Dendritic cell treated with granulocyte-macrophage colony-stimulating factor and Interleukin-4, amounts not matched to agents 40 ng/mL and 50 ng/mL, for 4 days (primary cell): ENCODE measurements around the gene TSEN34.

Experiments used
- H3K27ac Mint-ChIP-seq: one replicate; pipeline ENCODE4 v1.8.0; 2022; ENCODE audit warnings: mild to moderate bottlenecking, mixed read lengths
- H3K27me3 Mint-ChIP-seq: one replicate; pipeline ENCODE4 v1.8.0; 2022; ENCODE audit warnings: mild to moderate bottlenecking, mixed read lengths
- H3K36me3 Mint-ChIP-seq: one replicate; pipeline ENCODE4 v1.8.0; 2022; ENCODE audit warnings: low read depth, mixed read lengths
- H3K4me1 Mint-ChIP-seq: one replicate; pipeline ENCODE4 v1.8.0; 2022; ENCODE audit warnings: low read depth, mixed read lengths
- H3K4me3 Mint-ChIP-seq: one replicate; pipeline ENCODE4 v1.8.0; 2022; ENCODE audit warnings: mild to moderate bottlenecking, moderate library complexity, mixed read lengths
- H3K9me3 Mint-ChIP-seq: one replicate; pipeline ENCODE4 v1.8.0; 2022; ENCODE audit warnings: mixed read lengths
- intact Hi-C: fragments of 100-400 bp; cut with micrococcal nuclease; formaldehyde crosslinking; loops from one replicate; pipeline ENCODE4 v1.15.0; 2022

The TSEN34 gene

DNA sequence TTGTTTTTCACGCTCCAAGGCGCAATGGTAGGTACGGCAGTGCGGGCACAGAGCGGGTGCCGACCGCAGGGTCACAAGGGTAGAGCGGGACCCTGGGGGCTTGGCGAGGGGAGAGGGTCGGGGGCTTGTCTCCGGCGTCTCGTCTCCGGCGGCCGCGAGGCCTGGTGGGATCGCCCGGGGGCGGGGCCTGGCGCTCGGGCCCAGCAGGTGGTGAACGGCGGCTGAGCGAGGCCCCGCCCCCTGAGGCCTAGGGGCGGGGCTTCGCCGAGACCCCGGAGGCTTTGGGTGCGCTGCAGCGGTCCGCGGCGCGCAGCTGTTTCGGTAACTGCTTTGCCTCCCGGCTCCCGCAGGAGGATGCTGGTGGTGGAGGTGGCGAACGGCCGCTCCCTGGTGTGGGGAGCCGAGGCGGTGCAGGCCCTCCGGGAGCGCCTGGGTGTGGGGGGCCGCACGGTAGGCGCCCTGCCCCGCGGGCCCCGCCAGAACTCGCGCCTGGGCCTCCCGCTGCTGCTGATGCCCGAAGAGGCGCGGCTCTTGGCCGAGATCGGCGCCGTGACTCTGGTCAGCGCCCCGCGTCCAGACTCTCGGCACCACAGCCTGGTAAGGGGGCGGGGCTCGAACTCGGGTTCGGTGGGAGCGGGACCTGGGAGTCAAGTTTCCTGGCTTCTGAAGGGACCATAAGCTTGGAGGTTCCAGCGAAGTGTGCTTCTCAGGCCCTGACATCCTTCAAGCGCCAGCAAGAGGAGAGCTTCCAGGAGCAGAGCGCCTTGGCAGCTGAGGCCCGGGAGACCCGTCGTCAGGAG lies at the start of gene TSEN34:
Gene TSEN34, plus strand, starts transcription at position 298 of the 800 bp plus-strand sequence. Its CDS starts 57 bp downstream, at position 355.
- peaks cover 72% of the 10 kb centered on the region for H3K36me3 Mint-ChIP-seq
- H3K4me3 Mint-ChIP-seq = peak within 1 kb of the TSS; percentile 77
- intact Hi-C loops = loop anchor here (1.0 kb wide), 1 partner anchor 9 kb away; the partner anchor contains the start of gene RPS9
- H3K4me1 Mint-ChIP-seq = peaks cover 52% of the 10 kb centered on the region
- peak within 1 kb of the TSS; percentile 97 for H3K27ac Mint-ChIP-seq
- H3K27me3 Mint-ChIP-seq = no peaks in the 10 kb centered on the region
- no peaks in the 10 kb centered on the region for H3K9me3 Mint-ChIP-seq

DNA sequence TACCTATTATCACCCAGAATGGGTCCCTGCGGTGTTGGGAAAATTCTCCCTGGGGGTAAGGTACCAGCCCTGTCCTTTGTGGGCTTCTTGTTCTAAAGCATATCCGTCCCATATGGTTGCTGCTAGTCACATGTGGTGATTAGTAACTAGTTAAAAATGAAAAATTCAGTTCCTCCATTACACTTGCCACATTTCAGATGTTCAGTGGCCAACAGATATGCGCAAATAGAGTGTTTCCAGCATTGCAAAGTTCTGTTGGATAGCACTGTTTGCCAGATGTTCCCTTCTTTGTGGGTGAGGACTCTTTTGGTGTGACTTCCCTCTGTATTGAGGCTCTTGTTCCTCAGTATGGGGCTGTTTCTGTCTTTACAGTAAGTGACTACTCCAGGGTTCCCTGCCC lies 49.8 kb upstream of the TSEN34 start:
- intact Hi-C loops = no loop called here
- Mint-ChIP-seq H3K4me3 (no peak overlapping the region), H3K27ac (no peak overlapping the region), H3K27me3 (no peaks in the 10 kb centered on the region), H3K4me1 (peaks cover 69% of the 10 kb centered on the region), H3K36me3 (peaks cover 83% of the 10 kb centered on the region), H3K9me3 (no peaks in the 10 kb centered on the region)

DNA sequence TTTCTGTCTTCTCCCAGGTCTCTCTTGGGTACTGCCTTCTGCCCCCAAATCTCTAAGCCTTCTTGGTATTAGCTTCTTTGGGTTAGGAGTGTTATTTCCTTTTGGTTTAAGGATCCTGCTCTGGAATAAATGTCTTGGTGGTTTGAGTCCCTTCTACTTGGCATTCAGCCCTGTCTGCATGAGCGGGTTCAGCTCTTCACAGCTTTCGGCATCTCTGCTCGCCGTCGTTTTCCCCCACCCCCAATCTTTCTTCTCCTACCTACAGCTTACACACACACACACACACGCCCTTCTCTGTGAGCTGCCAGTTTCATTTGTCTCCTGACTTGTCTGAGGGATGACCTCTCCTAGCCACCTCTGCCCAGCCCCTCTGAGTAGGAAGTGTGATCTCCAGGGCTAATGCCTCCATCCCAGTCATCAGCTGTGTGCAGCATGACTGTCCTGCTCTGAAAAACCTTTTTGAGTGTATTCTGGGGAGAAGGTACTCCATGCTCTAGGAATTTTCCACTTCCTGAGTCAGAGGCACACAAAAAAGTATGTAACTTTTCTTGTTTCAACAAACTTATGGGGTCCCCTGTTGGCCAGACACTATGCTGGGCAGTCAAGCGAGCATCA lies 48.8 kb upstream of the TSEN34 start:
- peaks cover 92% of the 10 kb centered on the region for H3K36me3 Mint-ChIP-seq
- H3K27me3 Mint-ChIP-seq = no peaks in the 10 kb centered on the region
- peaks cover 63% of the 10 kb centered on the region for H3K4me1 Mint-ChIP-seq
- peak overlapping the region; percentile 18 for H3K27ac Mint-ChIP-seq
- no peak overlapping the region for H3K4me3 Mint-ChIP-seq
- intact Hi-C loops = no loop called here
- no peaks in the 10 kb centered on the region for H3K9me3 Mint-ChIP-seq

DNA sequence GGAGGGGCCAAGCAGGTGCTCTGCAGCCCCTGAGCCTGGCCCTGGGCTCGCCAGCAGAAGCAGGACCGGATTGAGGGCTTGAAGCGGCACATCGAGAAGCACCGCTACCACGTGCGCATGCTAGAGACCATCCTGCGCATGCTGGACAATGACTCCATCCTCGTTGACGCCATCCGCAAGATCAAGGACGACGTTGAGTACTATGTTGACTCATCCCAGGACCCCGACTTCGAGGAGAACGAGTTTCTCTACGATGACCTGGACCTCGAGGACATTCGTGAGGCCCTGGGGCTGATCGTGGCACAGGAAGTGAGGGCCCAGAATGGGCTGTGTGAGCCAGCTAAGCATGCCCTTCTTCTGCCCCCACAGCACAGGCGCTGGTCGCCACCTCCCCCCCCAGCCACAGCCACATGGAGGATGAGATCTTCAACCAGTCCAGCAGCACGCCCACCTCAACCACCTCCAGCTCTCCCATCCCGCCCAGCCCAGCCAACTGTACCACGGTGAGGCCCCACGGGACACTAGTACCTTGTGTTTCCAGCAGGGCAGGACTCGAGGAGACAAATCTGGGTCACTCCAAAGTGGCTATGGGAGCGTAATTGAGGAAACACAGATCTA lies 45.5 kb upstream of the TSEN34 start:
- Mint-ChIP-seq H3K36me3 (peaks cover 94% of the 10 kb centered on the region), H3K4me1 (peaks cover 46% of the 10 kb centered on the region), H3K4me3 (no peak overlapping the region), H3K27ac (no peak overlapping the region), H3K27me3 (no peaks in the 10 kb centered on the region), H3K9me3 (no peaks in the 10 kb centered on the region)
- intact Hi-C loops = no loop called here

DNA sequence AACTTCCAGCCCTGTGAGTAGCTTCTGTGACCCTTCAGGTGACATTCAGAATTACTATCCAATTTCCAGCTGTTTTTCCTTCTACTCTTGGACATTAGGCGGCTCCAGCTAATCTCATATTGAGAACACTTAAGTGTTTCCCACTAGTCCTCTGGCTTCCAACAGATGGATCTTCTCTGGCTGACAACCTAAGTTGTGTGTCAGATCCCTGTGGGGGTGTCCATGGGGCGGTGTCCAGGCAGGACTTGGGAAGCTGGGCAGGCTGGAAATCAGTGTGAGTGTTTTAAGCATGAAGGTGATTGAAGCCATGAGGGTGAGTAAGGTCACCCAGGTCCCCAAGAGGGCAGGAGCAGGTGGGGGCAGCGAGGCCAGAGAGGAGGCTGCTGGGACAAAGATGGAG lies 43.4 kb upstream of the TSEN34 start:
- intact Hi-C loops = no loop called here

DNA sequence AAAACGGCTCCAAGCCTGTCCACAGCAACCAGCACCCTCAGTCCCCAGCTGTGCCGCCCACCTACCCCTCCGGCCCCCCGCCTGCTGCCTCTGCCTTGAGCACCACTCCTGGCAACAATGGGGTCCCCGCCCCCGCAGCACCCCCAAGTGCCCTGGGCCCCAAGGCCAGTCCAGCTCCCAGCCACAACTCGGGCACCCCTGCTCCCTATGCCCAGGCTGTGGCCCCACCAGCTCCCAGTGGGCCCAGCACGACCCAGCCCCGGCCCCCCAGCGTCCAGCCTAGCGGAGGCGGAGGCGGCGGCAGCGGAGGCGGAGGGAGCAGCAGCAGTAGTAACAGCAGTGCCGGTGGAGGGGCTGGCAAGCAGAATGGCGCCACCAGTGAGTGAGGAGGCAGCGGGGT lies 43.0 kb upstream of the TSEN34 start:
- Mint-ChIP-seq H3K4me1 (peaks cover 22% of the 10 kb centered on the region), H3K27me3 (no peaks in the 10 kb centered on the region), H3K9me3 (no peaks in the 10 kb centered on the region), H3K27ac (no peak overlapping the region), H3K4me3 (no peak overlapping the region), H3K36me3 (peaks cover 100% of the 10 kb centered on the region)
- intact Hi-C loops = no loop called here

More for the DNA sequence above, 43.4 kb upstream of the TSEN34 start:
- Mint-ChIP-seq H3K36me3 (peaks cover 100% of the 10 kb centered on the region), H3K27me3 (no peaks in the 10 kb centered on the region), H3K4me1 (peaks cover 26% of the 10 kb centered on the region), H3K4me3 (no peak overlapping the region), H3K9me3 (no peaks in the 10 kb centered on the region), H3K27ac (no peak overlapping the region)

DNA sequence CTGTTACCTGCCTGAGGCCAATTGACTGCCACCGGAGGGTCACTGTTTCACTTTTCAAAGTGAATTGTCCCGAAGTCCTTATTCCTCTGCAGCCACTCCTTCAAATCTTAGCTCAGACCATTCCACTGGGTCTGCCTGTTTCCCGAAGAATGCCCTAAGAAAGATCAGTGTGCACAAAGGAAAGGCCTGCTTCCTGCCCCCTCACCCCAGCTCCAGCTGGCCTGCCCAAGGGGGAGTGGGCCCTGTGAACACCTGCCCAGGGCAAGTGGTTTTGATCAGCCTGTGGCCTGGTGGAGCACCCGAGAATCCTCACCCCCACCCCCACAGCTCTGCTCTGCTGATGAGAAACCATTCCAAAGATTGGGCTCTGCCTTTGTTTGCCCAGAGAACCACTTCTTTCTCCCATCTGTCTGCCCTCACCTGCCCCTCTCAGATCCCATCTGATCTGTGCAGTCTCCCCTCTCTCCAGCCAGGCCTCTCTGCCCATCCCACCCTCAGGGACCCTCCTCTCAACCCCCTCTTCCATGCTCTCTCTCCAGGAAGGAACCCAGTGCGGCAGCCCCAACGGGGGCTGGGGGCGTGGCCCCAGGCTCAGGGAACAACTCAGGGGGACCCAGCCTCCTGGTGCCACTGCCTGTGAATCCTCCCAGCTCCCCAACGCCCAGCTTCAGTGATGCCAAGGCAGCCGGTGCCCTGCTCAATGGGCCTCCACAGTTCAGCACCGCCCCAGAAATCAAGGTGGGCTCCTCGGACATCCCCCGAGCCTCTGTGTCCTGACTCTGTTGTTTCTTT lies 41.9 kb upstream of the TSEN34 start:
- Mint-ChIP-seq H3K4me1 (peaks cover 16% of the 10 kb centered on the region), H3K36me3 (peaks cover 100% of the 10 kb centered on the region), H3K27me3 (no peaks in the 10 kb centered on the region), H3K27ac (no peak overlapping the region), H3K4me3 (no peak overlapping the region), H3K9me3 (no peaks in the 10 kb centered on the region)
- intact Hi-C loops = no loop called here

DNA sequence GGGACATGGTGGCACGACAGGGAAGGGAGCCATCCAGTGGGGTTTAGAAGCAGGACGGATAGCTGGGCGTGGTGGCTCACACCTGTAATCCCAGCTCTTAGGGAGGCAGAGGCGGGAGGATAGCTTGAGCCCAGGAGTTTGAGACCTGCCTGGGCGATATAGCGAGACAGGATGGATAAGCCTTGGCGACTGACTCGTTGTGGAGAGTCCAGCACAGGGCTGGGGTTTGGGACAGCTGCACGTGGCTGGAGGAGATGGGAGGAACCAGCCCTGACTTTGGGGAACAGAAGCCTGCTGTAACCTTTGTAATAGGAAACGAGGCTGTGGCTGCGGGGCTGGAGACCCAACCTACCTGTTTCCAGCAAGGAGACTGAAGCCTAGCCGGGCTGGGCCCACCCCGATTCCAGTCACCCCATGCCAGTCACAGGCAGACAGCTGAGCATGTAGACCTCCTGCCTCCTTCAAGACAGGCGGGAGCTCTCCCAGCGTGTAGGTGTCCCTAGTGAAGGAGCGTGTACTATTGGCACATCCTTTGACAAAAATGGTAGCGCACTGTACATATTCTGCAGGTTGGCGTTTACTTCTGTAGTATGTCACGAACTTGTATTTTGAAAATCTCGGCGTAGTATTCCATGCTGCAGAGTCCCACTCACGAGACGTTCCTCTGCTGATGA lies 39.6 kb upstream of the TSEN34 start:
- H3K4me1 Mint-ChIP-seq = peaks cover 13% of the 10 kb centered on the region
- H3K4me3 Mint-ChIP-seq = no peak overlapping the region
- H3K27ac Mint-ChIP-seq = peak overlapping the region; percentile 6
- no peaks in the 10 kb centered on the region for H3K9me3 Mint-ChIP-seq
- H3K27me3 Mint-ChIP-seq = no peaks in the 10 kb centered on the region
- H3K36me3 Mint-ChIP-seq = peaks cover 100% of the 10 kb centered on the region
- intact Hi-C loops = no loop called here

DNA sequence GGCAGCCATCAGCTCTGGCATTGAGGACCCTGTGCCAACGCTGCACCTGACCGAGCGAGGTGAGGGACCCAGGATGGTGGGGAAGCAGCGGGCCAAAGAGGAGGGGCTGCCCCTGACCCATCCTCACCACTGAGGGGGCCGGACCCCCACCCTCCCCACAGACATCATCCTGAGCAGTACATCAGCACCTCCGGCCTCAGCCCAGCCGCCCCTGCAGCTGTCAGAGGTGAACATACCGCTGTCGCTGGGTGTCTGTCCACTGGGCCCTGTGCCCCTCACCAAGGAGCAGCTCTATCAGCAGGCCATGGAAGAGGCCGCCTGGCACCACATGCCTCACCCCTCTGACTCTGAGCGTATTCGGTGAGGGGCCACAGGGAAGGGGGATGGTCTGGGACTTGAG lies 38.8 kb upstream of the TSEN34 start:
- intact Hi-C loops = no loop called here
- Mint-ChIP-seq H3K27ac (no peak overlapping the region), H3K4me1 (peaks cover 21% of the 10 kb centered on the region), H3K9me3 (no peaks in the 10 kb centered on the region), H3K27me3 (no peaks in the 10 kb centered on the region), H3K4me3 (no peak overlapping the region), H3K36me3 (peaks cover 100% of the 10 kb centered on the region)

DNA sequence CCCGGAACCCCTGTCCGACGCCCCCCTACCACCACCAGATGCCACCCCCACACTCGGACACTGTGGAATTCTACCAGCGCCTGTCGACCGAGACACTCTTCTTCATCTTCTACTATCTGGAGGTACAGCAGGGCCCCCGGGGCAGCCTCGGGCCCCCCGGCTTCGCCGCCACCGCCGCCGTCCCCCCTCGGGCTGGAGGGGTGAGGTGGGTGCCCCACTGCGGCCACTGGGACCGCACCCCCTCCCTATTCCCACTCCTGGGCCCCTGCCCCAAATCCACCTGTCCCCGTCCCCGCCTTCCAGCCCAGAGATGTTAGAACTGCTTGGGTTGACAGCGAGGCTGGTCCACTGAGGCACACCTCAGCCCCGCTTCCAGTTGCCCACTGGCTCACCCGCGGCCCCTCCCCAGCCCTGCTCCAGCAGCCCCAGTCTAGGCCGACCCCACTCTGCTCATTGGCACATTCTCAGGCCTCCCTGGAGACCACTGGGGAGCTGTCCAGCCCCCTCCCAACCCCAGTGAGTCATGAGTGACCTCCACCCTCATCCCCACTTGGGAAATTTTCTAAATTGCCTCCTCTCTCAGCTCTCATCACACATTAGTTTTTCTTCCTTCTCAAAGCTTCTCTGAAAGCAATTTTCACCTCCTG lies 38.1 kb upstream of the TSEN34 start:
- Mint-ChIP-seq H3K27me3 (no peaks in the 10 kb centered on the region), H3K27ac (peak overlapping the region; percentile 17), H3K4me3 (no peak overlapping the region), H3K4me1 (peaks cover 26% of the 10 kb centered on the region), H3K36me3 (peaks cover 100% of the 10 kb centered on the region), H3K9me3 (no peaks in the 10 kb centered on the region)
- intact Hi-C loops = no loop called here

DNA sequence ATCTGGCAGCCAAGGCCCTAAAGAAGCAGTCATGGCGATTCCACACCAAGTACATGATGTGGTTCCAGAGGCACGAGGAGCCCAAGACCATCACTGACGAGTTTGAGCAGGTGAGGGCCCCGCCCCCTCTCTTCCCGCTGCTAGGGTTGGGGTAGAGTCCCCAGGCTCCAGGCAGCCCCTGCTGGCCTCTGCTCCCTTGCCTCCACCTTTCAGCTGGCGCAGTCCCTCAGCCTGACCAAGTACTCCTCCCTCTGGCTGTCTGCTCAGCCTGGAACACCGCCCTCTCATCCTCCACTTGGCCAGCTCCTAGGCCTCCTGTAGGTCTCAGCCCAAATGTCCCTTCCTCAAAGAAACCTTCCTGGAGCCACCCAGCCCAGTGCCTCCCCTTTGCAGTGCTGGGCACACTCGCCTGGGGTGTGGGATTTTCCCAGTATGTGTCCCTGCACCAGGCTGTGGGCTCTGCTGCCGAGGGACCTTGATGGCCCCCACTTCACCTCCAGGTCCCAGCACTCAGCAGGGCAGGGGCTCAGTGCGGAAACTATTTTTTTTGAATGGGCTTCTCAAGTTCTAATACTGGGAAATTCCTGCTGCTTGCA lies 37.3 kb upstream of the TSEN34 start:
- H3K4me1 Mint-ChIP-seq = peaks cover 35% of the 10 kb centered on the region
- no peak overlapping the region for H3K4me3 Mint-ChIP-seq
- no peaks in the 10 kb centered on the region for H3K27me3 Mint-ChIP-seq
- peaks cover 99% of the 10 kb centered on the region for H3K36me3 Mint-ChIP-seq
- intact Hi-C loops = no loop called here
- peak overlapping the region; percentile 17 for H3K27ac Mint-ChIP-seq
- no peaks in the 10 kb centered on the region for H3K9me3 Mint-ChIP-seq

DNA sequence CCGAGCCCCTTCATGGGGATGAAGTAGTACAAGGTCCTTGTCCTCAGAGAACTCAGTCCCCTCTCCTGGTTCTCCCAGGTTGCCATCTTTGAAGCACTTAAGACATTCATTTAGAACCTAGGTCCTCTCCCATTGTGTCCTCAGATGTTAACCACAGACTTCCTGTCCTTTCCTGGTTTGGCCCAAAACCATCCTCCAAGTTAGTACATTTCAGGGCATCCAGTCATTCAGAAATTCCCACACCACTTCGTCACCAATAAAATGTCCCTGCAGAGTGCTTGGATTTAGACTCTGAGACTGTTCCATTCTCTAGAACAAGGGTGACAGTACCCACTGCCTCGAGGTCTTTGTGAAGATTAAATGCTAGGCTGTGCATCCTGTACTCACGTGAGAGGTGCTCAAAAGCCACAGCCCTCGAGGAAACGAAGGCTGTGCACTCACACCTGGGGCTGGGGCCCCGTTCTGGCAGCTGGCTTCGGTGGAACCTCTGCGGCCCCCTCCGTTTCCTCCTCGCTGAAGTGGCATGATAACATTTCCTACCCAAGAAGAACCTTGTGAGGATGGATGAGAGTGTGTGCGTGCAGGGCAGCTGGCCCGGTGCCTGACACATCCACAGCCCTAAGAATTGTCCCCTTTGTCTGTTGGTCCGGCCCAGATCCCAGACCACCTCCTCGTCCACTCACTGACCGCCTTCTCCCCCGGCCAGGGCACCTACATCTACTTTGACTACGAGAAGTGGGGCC lies 36.3 kb upstream of the TSEN34 start:
- Mint-ChIP-seq H3K36me3 (peaks cover 99% of the 10 kb centered on the region), H3K27ac (no peak overlapping the region), H3K4me3 (no peak overlapping the region), H3K4me1 (peaks cover 35% of the 10 kb centered on the region), H3K27me3 (no peaks in the 10 kb centered on the region), H3K9me3 (no peaks in the 10 kb centered on the region)
- intact Hi-C loops = no loop called here
